ENCODE results near the gene CACNB4. TPM values are rescaled to one million over a fixed set of nuclear protein-coding genes. Genes with fewer than 3 reads are reported as not detected.
A peak's percentile ranks its signal among the peaks of the same experiment; 100 is the strongest.

Gene CACNB4
- total RNA-seq, 1 donor from 2014 or later, result 17.3 TPM

GRCh38 chr2:151973901-151974199 lies 125.0 kb downstream of the CACNB4 start:
- Histone ChIP-seq H3K9me3 (no peaks in the 10 kb centered on the region), H3K36me3 (no peaks in the 10 kb centered on the region), H3K27me3 (ENCODE audit: low read depth) (no peaks in the 10 kb centered on the region), H3K4me1 (peaks cover 10% of the 10 kb centered on the region), H3K4me3 (no peak overlapping the region), H3K27ac (no peak overlapping the region)
- ATAC-seq (peak in 1 of 2 donors; percentile 26), DNase-seq (no peak)
- TF ChIP-seq, protein P1, sequence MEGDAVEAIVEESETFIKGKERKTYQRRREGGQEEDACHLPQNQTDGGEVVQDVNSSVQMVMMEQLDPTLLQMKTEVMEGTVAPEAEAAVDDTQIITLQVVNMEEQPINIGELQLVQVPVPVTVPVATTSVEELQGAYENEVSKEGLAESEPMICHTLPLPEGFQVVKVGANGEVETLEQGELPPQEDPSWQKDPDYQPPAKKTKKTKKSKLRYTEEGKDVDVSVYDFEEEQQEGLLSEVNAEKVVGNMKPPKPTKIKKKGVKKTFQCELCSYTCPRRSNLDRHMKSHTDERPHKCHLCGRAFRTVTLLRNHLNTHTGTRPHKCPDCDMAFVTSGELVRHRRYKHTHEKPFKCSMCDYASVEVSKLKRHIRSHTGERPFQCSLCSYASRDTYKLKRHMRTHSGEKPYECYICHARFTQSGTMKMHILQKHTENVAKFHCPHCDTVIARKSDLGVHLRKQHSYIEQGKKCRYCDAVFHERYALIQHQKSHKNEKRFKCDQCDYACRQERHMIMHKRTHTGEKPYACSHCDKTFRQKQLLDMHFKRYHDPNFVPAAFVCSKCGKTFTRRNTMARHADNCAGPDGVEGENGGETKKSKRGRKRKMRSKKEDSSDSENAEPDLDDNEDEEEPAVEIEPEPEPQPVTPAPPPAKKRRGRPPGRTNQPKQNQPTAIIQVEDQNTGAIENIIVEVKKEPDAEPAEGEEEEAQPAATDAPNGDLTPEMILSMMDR (IDR thresholded peaks at IDR 0.05), result no peak
- intact Hi-C loops (cut with DNase I), result no loop called here

- TF ChIP-seq, protein P1 (IDR thresholded peaks at IDR 0.05), result no peak
- no peak for ATAC-seq
- intact Hi-C loops (cut with DNase I), result no loop called here
- Histone ChIP-seq H3K27ac (no peak overlapping the region), H3K9me3 (no peaks in the 10 kb centered on the region), H3K36me3 (no peaks in the 10 kb centered on the region), H3K4me3 (no peak overlapping the region), H3K4me1 (peaks cover 10% of the 10 kb centered on the region), H3K27me3 (ENCODE audit: low read depth) (no peaks in the 10 kb centered on the region)
- DNase-seq, result no peak
These were observed 125.6 kb downstream of the CACNB4 start for GRCh38 chr2:151973013-151973900.

DNA sequence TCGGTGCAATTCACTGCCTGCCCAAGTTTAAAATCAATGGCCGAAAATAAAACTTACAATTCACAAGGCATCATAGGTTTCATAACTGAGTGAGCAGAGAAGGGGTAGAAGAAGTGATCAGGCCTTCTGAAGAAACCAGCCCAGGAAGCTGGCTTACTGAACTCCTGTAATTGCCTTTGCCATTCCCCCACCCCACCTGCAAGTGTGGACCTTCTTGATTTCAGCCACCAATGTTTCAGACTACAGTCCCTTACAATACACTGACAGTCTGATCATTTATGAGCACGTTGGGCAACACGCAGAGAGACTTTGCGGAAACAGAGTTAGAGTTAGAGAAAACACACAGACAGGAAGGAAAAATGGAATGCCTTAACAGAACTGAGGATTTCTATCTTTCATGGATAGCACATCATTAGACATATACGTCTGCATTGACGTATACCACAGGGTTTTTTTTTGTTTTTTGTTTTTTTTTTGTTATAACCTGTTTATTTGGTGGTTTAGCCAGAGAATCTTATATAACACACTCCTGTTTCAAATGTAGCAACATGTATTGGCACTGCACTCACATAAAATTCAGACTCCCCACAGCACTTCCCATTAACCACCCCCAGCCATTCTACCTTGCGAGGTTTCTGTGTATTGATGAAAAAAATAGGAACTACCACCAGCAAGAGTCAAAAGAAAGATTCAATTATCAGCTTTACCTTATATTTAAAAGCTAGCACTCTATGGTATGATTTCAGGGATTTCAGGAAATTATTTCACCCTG lies 126.4 kb downstream of the CACNB4 start:
- Histone ChIP-seq H3K4me1 (peaks cover 10% of the 10 kb centered on the region), H3K36me3 (no peaks in the 10 kb centered on the region), H3K27me3 (ENCODE audit: low read depth) (no peaks in the 10 kb centered on the region), H3K4me3 (no peak overlapping the region), H3K27ac (no peak overlapping the region), H3K9me3 (no peaks in the 10 kb centered on the region)
- TF ChIP-seq, protein P1 (IDR thresholded peaks at IDR 0.05), result no peak
- ATAC-seq, result no peak
- intact Hi-C loops (cut with DNase I), result no loop called here
- no peak for DNase-seq

DNA sequence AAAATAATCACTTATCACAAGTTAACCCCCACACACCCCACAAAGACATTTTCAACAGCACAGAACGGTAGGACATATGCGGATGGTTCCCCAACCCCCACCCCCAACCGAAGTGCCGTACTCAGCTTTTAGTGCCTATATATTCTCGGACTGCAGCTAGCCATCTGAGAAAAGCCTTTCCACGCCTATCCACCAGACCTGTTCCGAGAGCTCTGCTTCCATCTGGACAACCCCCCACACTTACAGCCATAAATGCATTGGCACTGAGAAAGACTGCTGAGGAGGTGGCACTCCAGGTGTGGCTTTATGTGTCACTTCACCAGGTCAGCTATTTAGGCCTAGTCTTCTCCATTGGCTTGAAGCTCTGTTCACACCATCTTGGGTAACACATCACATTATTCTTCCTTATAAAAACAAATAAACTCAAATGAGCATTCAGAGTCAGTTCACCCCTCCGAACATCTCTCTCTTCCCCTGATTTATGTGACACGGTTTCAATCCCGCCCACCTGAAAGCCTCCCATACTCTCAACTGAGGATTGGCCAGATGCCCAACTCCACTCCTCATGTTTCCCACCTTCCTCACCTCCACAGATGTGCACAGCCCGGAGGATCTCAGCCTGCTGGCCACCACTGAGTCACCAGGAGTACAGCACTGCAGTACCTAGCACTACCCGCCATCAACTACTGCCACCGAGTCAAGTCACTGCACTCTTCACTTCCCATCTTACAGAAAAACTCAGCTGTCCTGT lies 127.4 kb downstream of the CACNB4 start:
- Histone ChIP-seq H3K4me1 (peaks cover 10% of the 10 kb centered on the region), H3K27me3 (ENCODE audit: low read depth) (no peaks in the 10 kb centered on the region), H3K36me3 (no peaks in the 10 kb centered on the region), H3K4me3 (no peak overlapping the region), H3K27ac (no peak overlapping the region), H3K9me3 (no peaks in the 10 kb centered on the region)
- ATAC-seq, result no peak
- DNase-seq, result no peak
- intact Hi-C loops (cut with DNase I), result no loop called here
- TF ChIP-seq, protein P1 (IDR thresholded peaks at IDR 0.05), result no peak

- TF ChIP-seq, protein P1 (IDR thresholded peaks at IDR 0.05), result no peak
- no peak for DNase-seq
- H3K36me3 ChIP-seq, result no peaks in the 10 kb centered on the region
- H3K4me3 ChIP-seq, result no peak overlapping the region
- ATAC-seq, result no peak
- H3K27ac ChIP-seq, result no peak overlapping the region
- H3K4me1 ChIP-seq, result no peaks in the 10 kb centered on the region
- intact Hi-C loops (cut with DNase I), result no loop called here
- no peaks in the 10 kb centered on the region for H3K9me3 ChIP-seq
- no peaks in the 10 kb centered on the region for H3K27me3 ChIP-seq (ENCODE audit: low read depth)
These were observed 129.9 kb downstream of the CACNB4 start for GRCh38 chr2:151968770-151969470.
